OCI-LY1 (cell line): ENCODE results near the gene RBP4.
A peak's percentile ranks its signal among the peaks of the same experiment; 100 is the strongest.

ENCODE experiments used
- H2AFZ ChIP-seq: fragments of 200-600 bp; sonication (generic), shearing (Covaris generic); 2 replicates; pipeline ENCODE4 v1.6.0; 2014; ENCODE audit warnings: antibody characterized with exemption, mild to moderate bottlenecking, low read length
- H3F3A ChIP-seq: fragments of 200-600 bp; sonication (generic), shearing (Covaris generic); 2 replicates; pipeline ENCODE4 v1.6.0; 2014; ENCODE audit warnings: mild to moderate bottlenecking, antibody characterized with exemption, low read length, moderate library complexity; ENCODE audit not compliant: insufficient read depth
- H3K27ac ChIP-seq: fragments of 200-600 bp; sonication (generic); 2 replicates; pipeline ENCODE4 v1.5.1; 2014; ENCODE audit warnings: low read length, mixed run types, mild to moderate bottlenecking, low read depth; ENCODE audit not compliant: poor library complexity, severe bottlenecking
- H3K27me3 ChIP-seq: fragments of 200-600 bp; sonication (generic); 2 replicates; pipeline ENCODE4 v1.6.0; 2014; ENCODE audit warnings: antibody characterized with exemption, mild to moderate bottlenecking, low read length, moderate library complexity; ENCODE audit not compliant: insufficient read depth
- H3K36me3 ChIP-seq: fragments of 200-600 bp; sonication (generic); 2 replicates; pipeline ENCODE4 v1.6.1; 2014; ENCODE audit warnings: mild to moderate bottlenecking, antibody characterized with exemption, low read length, moderate library complexity, mixed read lengths; ENCODE audit not compliant: insufficient read depth
- H3K4me1 ChIP-seq: fragments of 200-600 bp; sonication (generic); 2 replicates; pipeline ENCODE4 v1.5.1; 2014; ENCODE audit warnings: mild to moderate bottlenecking, low read length, moderate library complexity; ENCODE audit not compliant: insufficient read depth, severe bottlenecking
- H3K4me2 ChIP-seq: fragments of 200-600 bp; sonication (generic), shearing (Covaris generic); 2 replicates; pipeline ENCODE4 v1.6.1; 2014; ENCODE audit warnings: low read length
- H3K4me3 ChIP-seq: fragments of 200-600 bp; sonication (generic); 2 replicates; pipeline ENCODE4 v1.5.1; 2014; ENCODE audit warnings: low read length, low read depth, mild to moderate bottlenecking, mixed read lengths; ENCODE audit not compliant: poor library complexity, severe bottlenecking
- H3K79me2 ChIP-seq: fragments of 200-600 bp; shearing (Covaris generic); 2 replicates; pipeline ENCODE4 v1.6.1; 2016; ENCODE audit warnings: mixed run types, low read length, mixed read lengths; ENCODE audit not compliant: insufficient read depth
- H3K9ac ChIP-seq: fragments of 200-600 bp; sonication (generic), shearing (Covaris generic); 2 replicates; pipeline ENCODE4 v1.6.1; 2014; ENCODE audit warnings: mild to moderate bottlenecking, low read length, mixed read lengths
- H3K9me2 ChIP-seq: fragments of 200-600 bp; sonication (generic), shearing (Covaris generic); 2 replicates; pipeline ENCODE4 v1.6.1; 2014; ENCODE audit warnings: low read depth, mild to moderate bottlenecking, low read length, mixed read lengths
- H3K9me3 ChIP-seq: fragments of 200-600 bp; shearing (Covaris generic); 2 replicates; pipeline ENCODE4 v1.6.1; 2014; ENCODE audit warnings: low read length, mixed read lengths
- H4K20me1 ChIP-seq: fragments of 200-600 bp; sonication (generic), shearing (Covaris generic); 2 replicates; pipeline ENCODE4 v1.6.0; 2016; ENCODE audit warnings: mild to moderate bottlenecking, low read length; ENCODE audit not compliant: insufficient read depth
- CTCF ChIP-seq: fragments of 200-600 bp; sonication (generic), shearing (Covaris generic); IDR thresholded peaks from 2 replicates; pipeline ENCODE4 v1.5.1; 2017; ENCODE audit warnings: mild to moderate bottlenecking, antibody characterized with exemption, low read length, moderate library complexity, mixed read lengths
- EZH2 ChIP-seq: fragments of 200-600 bp; sonication (generic), shearing (Covaris generic); IDR thresholded peaks from 2 replicates; pipeline ENCODE4 v1.8.0; 2017; ENCODE audit warnings: borderline replicate concordance, mixed run types, mild to moderate bottlenecking, antibody characterized with exemption, low read length, moderate library complexity, mixed read lengths

Gene RBP4

DNA sequence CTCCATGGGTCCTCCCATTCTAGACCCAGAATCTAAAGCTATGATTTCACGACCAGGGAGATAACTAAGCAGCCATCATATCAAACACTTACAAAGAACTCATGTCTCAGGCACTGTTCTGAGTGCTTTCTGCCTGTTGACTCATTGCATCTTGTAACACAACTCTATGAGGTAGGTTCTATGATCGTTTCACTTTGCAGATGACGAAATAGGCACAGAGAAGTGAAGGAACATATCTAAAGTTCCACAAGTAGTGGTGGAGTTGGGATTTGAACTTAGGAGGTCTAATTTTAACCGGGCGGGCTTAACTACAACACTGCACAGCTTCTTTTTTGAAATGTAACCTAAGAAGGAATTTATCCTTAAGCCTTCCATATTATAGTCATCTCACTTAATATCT lies 2.9 kb downstream of the RBP4 start:
- no peaks in the 10 kb centered on the region for H3K27me3 ChIP-seq
- no peaks in the 10 kb centered on the region for H4K20me1 ChIP-seq
- H3K9me2 ChIP-seq = no peaks in the 10 kb centered on the region
- H3K36me3 ChIP-seq = no peaks in the 10 kb centered on the region
- no peaks in the 10 kb centered on the region for H3K79me2 ChIP-seq
- no peaks in the 10 kb centered on the region for H3K9me3 ChIP-seq
- no peak overlapping the region for H3K27ac ChIP-seq
- H3K9ac ChIP-seq = no peak overlapping the region
- H3F3A ChIP-seq = no peaks in the 10 kb centered on the region
- no peaks in the 10 kb centered on the region for H3K4me1 ChIP-seq
- TF ChIP-seq CTCF (no peak), EZH2 (no peak)
- no peak overlapping the region for H2AFZ ChIP-seq
- H3K4me3 ChIP-seq = no peak overlapping the region
- no peak overlapping the region for H3K4me2 ChIP-seq

DNA sequence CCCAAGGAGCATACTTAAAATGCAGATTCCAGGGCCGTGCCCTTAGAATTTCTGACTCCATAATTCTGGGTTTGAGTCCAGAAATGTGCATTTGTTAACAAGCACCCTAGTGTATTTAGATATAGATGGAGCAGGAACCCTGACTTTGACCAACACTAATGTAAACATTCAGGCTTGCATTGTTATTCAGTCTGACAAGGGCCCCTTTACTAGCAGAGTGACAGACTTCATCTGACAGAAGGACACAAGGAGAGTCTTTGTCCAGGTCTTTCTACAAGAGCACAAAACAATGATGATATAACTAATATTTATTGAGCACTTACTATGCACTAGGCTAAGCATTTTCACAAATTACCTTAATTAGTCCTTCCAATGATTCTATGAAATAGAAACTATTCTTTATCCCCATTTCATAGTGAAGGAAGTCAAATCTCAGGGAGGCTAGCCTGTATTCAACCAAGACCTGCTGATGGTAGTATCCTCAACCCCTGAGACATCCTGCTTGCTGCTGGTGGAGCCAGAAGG lies 3.9 kb downstream of the RBP4 start:
- H3K9me2 ChIP-seq = no peaks in the 10 kb centered on the region
- H2AFZ ChIP-seq = no peak overlapping the region
- no peak overlapping the region for H3K4me3 ChIP-seq
- no peaks in the 10 kb centered on the region for H3F3A ChIP-seq
- TF ChIP-seq CTCF (no peak), EZH2 (no peak)
- no peaks in the 10 kb centered on the region for H3K79me2 ChIP-seq
- no peaks in the 10 kb centered on the region for H3K36me3 ChIP-seq
- H4K20me1 ChIP-seq = no peaks in the 10 kb centered on the region
- H3K9me3 ChIP-seq = no peaks in the 10 kb centered on the region
- no peak overlapping the region for H3K9ac ChIP-seq
- no peak overlapping the region for H3K4me2 ChIP-seq
- H3K4me1 ChIP-seq = no peaks in the 10 kb centered on the region
- no peak overlapping the region for H3K27ac ChIP-seq
- H3K27me3 ChIP-seq = no peaks in the 10 kb centered on the region

DNA sequence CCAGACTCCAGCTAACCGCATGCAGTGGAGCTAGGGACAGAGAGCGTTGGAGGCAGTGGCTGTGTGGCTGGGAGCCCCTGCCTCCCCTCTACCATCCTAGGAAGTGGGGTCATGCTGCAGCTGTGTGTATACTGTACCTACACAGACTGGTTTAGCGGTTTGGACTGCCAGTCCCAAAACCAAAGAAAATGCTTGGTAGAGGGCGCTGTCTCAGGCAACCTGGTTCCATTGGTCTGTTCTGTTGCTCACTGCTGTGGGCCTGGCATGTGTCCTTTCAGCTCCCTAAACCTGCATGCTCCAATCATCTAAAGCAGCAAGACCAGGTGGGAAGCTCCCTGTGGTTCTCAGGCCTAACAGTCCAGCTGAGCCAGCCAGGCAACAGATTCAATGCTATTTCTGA lies 4.5 kb downstream of the RBP4 start:
- Histone ChIP-seq H3K4me1 (no peaks in the 10 kb centered on the region), H4K20me1 (no peaks in the 10 kb centered on the region), H3K9ac (no peak overlapping the region), H3K27ac (no peak overlapping the region), H3K9me3 (no peaks in the 10 kb centered on the region), H3F3A (no peaks in the 10 kb centered on the region), H3K27me3 (no peaks in the 10 kb centered on the region), H3K4me3 (no peak overlapping the region), H3K79me2 (no peaks in the 10 kb centered on the region), H3K36me3 (no peaks in the 10 kb centered on the region), H2AFZ (no peak overlapping the region), H3K4me2 (no peak overlapping the region), H3K9me2 (no peaks in the 10 kb centered on the region)
- TF ChIP-seq EZH2 = no peak
- TF ChIP-seq CTCF = peak; percentile 16; the same call in 1 of the 2 replicates
